ENCODE results near the gene ARMCX6. TPM values are rescaled to one million over a fixed set of nuclear protein-coding genes. Genes with fewer than 3 reads are reported as not detected.
A peak's percentile ranks its signal among the peaks of the same experiment; 100 is the strongest.
"Not testable (repeated sequence)": the region's sequence is repeated elsewhere in the genome, so short reads cannot be mapped to it uniquely, and the experiment has no call there.

Gene ARMCX6
- total RNA-seq, 1 donor from 2014 or later = 84.0 TPM

DNA sequence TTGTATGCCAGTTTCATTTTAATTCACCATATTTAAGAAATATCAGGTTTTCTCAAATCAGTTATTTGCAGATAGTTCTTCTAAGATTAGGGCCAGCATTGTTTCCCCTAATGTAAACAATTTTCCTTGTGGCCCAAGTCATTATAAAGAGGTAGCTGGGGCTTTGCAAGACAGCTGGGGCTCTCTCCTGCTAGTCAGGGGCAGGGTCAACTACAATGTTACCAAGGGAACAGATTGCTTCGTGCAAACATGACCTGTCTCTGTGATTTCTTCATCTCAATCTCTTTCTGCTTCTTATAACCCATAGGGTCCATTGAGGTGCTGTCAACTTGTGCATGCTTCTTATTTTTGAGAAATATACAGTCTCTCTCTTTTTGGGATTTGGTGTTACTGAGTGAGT, 12.1 kb downstream of the ARMCX6 start:
- Mint-ChIP-seq H3K4me3 (ENCODE audit: low read depth) (no peak overlapping the region), H3K27me3 (no peaks in the 10 kb centered on the region), H3K4me1 (ENCODE audit: low read depth) (peaks cover 20% of the 10 kb centered on the region), H3K27ac (no peak overlapping the region), H3K36me3 (ENCODE audit: insufficient read depth) (no peaks in the 10 kb centered on the region), H3K9me3 (ENCODE audit: low read depth) (peaks cover 10% of the 10 kb centered on the region)
- DNase-seq (ENCODE audit: low spot score, unreplicated experiment) = no peak
- TF ChIP-seq, protein P1, sequence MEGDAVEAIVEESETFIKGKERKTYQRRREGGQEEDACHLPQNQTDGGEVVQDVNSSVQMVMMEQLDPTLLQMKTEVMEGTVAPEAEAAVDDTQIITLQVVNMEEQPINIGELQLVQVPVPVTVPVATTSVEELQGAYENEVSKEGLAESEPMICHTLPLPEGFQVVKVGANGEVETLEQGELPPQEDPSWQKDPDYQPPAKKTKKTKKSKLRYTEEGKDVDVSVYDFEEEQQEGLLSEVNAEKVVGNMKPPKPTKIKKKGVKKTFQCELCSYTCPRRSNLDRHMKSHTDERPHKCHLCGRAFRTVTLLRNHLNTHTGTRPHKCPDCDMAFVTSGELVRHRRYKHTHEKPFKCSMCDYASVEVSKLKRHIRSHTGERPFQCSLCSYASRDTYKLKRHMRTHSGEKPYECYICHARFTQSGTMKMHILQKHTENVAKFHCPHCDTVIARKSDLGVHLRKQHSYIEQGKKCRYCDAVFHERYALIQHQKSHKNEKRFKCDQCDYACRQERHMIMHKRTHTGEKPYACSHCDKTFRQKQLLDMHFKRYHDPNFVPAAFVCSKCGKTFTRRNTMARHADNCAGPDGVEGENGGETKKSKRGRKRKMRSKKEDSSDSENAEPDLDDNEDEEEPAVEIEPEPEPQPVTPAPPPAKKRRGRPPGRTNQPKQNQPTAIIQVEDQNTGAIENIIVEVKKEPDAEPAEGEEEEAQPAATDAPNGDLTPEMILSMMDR (IDR thresholded peaks at IDR 0.05; ENCODE audit: unreplicated experiment) = no peak

DNA sequence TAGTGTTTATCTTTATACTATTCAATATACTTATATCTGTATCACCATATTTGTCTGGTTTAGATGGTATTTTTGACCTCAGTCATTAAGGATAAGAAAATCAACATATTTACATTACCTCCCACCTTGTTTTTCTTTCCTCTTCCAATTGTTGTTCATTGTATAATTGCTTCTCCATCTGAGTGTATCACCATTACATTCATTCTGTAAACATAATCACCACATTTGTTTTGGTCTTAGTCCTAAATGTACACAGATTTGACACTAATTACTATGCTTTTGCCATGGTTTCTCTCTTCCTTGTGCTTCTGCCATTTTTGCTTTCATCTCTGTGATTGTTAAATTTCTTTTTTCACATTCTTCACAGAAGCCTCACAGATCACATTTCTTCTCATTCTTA, 12.7 kb downstream of the ARMCX6 start:
- Mint-ChIP-seq H3K27ac (no peak overlapping the region), H3K4me1 (ENCODE audit: low read depth) (peaks cover 20% of the 10 kb centered on the region), H3K4me3 (ENCODE audit: low read depth) (no peak overlapping the region), H3K27me3 (no peaks in the 10 kb centered on the region), H3K36me3 (ENCODE audit: insufficient read depth) (no peaks in the 10 kb centered on the region), H3K9me3 (ENCODE audit: low read depth) (peaks cover 10% of the 10 kb centered on the region)
- DNase-seq (ENCODE audit: low spot score, unreplicated experiment) = no peak
- TF ChIP-seq, protein P1 (IDR thresholded peaks at IDR 0.05; ENCODE audit: unreplicated experiment) = no peak

DNA sequence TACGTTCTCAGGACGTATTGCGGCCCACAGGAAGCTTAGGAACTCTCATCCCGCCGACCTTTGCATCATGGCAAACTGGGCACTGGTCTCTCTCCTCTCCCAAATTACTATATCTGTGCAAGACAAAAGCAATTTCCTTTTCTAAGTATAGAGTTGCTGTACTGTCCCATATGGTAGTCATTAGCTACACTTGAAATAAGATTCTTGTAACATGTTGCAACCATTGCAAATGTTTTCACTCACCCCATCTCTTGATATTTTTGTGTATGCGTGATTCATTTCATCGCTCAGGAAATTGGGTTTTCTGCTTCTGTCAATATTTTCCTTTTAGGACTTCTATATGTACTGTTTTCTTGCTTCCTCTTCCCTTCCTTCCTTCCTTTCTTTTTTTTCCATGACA, 15.7 kb downstream of the ARMCX6 start:
- Mint-ChIP-seq H3K4me1 (ENCODE audit: low read depth) (peaks cover 20% of the 10 kb centered on the region), H3K36me3 (ENCODE audit: insufficient read depth) (no peaks in the 10 kb centered on the region), H3K9me3 (ENCODE audit: low read depth) (peaks cover 6% of the 10 kb centered on the region), H3K27me3 (peaks cover under 1% of the 10 kb centered on the region), H3K27ac (no peak overlapping the region), H3K4me3 (ENCODE audit: low read depth) (no peak overlapping the region)
- TF ChIP-seq, protein P1 (IDR thresholded peaks at IDR 0.05; ENCODE audit: unreplicated experiment) = no peak
- DNase-seq (ENCODE audit: low spot score, unreplicated experiment) = no peak

DNA sequence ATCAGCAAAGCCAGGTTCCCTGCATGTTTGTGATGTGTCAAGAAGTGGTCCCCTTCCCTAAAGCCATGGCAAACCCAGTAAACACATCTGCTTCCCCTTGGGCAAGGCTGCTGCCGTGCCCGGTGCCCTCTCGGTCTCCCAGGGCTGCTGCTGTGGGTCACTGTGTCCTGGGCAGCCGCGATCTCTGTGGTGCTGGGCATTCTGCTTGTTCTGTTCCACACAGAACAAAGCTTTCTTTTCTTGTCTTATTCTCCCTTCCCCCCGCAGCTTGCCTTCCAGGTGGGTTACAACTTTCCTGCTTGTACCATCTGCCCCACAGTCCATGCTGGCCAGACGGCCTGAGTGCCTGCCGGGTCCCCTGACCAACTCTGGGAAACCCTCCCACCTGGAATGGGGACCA, 18.2 kb downstream of the ARMCX6 start:
- H3K4me3 Mint-ChIP-seq (ENCODE audit: low read depth); DNase-seq (ENCODE audit: low spot score, unreplicated experiment); H3K36me3 Mint-ChIP-seq (ENCODE audit: insufficient read depth); H3K27ac Mint-ChIP-seq; H3K27me3 Mint-ChIP-seq: not testable (repeated sequence)
- Mint-ChIP-seq H3K9me3 (ENCODE audit: low read depth) (peaks cover 11% of the 10 kb centered on the region), H3K4me1 (ENCODE audit: low read depth) (peaks cover 11% of the 10 kb centered on the region)

DNA sequence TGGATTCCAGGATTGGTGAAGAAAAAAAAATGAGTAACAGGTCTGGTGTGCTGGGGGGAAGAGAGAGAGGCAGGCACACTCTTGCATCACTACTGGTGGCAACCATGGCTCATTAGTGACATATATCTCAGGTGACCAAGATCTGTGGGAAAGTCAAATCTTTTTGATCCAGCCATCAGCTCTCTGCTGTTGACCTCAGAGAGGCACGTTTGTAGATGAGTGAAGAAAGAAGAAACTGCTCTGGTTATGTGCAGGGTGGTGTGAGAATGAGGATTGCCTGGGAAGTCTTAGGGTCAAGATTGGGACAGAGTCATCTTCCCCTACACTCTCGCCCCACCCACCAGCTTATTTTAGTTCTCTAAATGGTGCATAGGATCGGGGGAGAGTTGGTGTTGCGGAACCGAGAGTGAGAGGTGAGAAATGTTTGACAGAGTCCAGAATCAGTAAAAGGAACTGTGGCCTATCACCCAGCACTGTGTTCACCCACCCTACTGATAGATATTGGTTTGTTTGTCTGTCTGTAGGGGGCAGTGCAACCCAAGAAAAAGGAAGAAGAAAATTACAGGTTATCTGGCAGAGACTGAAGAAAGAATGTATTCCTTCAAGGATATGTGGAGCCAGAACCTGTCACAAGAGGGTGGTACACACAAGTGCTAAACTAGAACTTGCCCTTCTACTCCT, 21.9 kb downstream of the ARMCX6 start:
- H3K4me1 Mint-ChIP-seq (ENCODE audit: low read depth) = no peaks in the 10 kb centered on the region
- TF ChIP-seq, protein P1 (IDR thresholded peaks at IDR 0.05; ENCODE audit: unreplicated experiment) = peak; percentile 66
- DNase-seq (ENCODE audit: low spot score, unreplicated experiment) = no peak
- no peaks in the 10 kb centered on the region for H3K36me3 Mint-ChIP-seq (ENCODE audit: insufficient read depth)
- H3K4me3 Mint-ChIP-seq (ENCODE audit: low read depth) = no peak overlapping the region
- peaks cover 22% of the 10 kb centered on the region for H3K9me3 Mint-ChIP-seq (ENCODE audit: low read depth)
- peaks cover 3% of the 10 kb centered on the region for H3K27me3 Mint-ChIP-seq
- H3K27ac Mint-ChIP-seq = no peak overlapping the region

Other genes with a start within 250 kb of the ARMCX6 start
- gene BTK, start 231.8 kb downstream of the ARMCX6 start, total RNA-seq = not detected in 2 replicates
- gene RPL36A, start 227.0 kb downstream of the ARMCX6 start, total RNA-seq = 306 and 310 TPM in 2 replicates
- gene GLA, start 210.1 kb downstream of the ARMCX6 start, total RNA-seq = 35.9 and 36.7 TPM in 2 replicates
- 72.4 and 77.8 TPM in 2 replicates for gene HNRNPH2, start 209.8 kb downstream of the ARMCX6 start, total RNA-seq
- gene ARMCX4, start 132.5 kb downstream of the ARMCX6 start, total RNA-seq = 19.7 and 21.9 TPM in 2 replicates
- gene ARMCX1, start 67.5 kb downstream of the ARMCX6 start, total RNA-seq = 29.6 and 31.6 TPM in 2 replicates
- 64.7 and 70.4 TPM in 2 replicates for gene ARMCX3, start 5.2 kb upstream of the ARMCX6 start, total RNA-seq
- 83.1 and 92.0 TPM in 2 replicates for gene ARMCX2, start 41.9 kb upstream of the ARMCX6 start, total RNA-seq